Cardiac fibroblast (primary cell): ENCODE data around the gene SPNS2.
A peak's percentile ranks its signal among the peaks of the same experiment; 100 is the strongest.

Source experiments
- DNase-seq, 2 donors: peaks; one replicate each; pipeline versions ENCODE4 v3.0.0 to v3.0.0-alpha.2; 2010; ENCODE audit warnings: low read depth in 2 of 2
- H3K4me3 ChIP-seq, 2 donors: replicated peaks in 1 of 2; 1 replicate in 1 of 2; 2 replicates in 1 of 2; pipeline ENCODE4 v1.5.1; 2011; ENCODE audit warnings: low read depth in 2 of 2, low read length in 2 of 2, mild to moderate bottlenecking in 2 of 2, moderate library complexity in 1 of 2
- TF ChIP-seq, protein P1 (sequence below): IDR thresholded peaks from one replicate; pipeline ENCODE4 v1.5.1; 2011; ENCODE audit warnings: low read depth, mild to moderate bottlenecking, low read length, inconsistent platforms

The SPNS2 gene

DNA sequence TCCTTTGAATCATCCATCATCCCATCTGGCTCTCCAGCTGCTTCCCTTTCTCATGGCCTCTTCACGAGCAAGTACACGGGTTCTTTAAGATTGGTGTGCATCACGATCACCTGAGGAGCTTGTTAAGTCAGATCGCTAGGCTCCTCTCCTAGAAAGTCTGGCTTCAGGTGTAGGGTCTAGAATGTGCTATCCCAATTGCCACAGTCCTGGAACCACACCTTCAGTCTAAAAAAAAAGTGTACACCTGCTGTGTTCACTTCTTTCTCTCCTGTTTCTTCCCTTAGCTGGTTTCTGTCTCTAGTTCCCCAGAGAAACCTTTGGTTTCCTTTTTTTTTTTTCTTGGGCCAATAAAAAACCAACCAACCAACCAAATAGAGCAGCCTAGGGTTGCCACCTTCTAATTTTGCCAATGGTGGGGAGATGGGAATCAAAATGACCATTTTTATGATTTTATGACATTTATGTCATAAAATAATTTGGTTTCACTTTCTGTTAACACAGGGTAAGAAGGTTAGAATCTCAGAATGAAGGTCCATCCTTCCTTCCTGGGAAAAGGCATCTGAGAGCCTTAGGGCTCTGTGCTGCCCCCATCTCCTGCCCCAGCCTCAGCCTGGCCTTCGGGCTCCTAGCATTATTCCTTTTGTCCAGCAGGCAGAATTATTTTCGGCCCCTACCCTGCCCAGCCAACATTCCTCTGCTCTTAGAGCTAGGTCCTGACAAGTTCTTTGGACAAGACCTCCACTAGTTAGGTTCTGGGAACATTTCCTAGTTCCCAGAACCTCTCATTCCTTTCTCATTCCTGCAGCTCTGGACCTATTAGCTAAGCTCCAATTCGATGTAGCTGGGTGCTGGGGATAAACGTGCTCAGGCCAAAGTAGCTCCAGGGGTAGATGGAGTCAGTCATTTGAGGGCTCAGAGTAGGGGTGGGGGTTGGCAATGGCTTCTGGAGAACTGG is 63.6 kb downstream of the SPNS2 start:
- DNase-seq, result peak in 1 of 2 donors; percentile 44
- TF ChIP-seq, protein P1, sequence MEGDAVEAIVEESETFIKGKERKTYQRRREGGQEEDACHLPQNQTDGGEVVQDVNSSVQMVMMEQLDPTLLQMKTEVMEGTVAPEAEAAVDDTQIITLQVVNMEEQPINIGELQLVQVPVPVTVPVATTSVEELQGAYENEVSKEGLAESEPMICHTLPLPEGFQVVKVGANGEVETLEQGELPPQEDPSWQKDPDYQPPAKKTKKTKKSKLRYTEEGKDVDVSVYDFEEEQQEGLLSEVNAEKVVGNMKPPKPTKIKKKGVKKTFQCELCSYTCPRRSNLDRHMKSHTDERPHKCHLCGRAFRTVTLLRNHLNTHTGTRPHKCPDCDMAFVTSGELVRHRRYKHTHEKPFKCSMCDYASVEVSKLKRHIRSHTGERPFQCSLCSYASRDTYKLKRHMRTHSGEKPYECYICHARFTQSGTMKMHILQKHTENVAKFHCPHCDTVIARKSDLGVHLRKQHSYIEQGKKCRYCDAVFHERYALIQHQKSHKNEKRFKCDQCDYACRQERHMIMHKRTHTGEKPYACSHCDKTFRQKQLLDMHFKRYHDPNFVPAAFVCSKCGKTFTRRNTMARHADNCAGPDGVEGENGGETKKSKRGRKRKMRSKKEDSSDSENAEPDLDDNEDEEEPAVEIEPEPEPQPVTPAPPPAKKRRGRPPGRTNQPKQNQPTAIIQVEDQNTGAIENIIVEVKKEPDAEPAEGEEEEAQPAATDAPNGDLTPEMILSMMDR, result no peak
- no peak overlapping the region for H3K4me3 ChIP-seq

DNA sequence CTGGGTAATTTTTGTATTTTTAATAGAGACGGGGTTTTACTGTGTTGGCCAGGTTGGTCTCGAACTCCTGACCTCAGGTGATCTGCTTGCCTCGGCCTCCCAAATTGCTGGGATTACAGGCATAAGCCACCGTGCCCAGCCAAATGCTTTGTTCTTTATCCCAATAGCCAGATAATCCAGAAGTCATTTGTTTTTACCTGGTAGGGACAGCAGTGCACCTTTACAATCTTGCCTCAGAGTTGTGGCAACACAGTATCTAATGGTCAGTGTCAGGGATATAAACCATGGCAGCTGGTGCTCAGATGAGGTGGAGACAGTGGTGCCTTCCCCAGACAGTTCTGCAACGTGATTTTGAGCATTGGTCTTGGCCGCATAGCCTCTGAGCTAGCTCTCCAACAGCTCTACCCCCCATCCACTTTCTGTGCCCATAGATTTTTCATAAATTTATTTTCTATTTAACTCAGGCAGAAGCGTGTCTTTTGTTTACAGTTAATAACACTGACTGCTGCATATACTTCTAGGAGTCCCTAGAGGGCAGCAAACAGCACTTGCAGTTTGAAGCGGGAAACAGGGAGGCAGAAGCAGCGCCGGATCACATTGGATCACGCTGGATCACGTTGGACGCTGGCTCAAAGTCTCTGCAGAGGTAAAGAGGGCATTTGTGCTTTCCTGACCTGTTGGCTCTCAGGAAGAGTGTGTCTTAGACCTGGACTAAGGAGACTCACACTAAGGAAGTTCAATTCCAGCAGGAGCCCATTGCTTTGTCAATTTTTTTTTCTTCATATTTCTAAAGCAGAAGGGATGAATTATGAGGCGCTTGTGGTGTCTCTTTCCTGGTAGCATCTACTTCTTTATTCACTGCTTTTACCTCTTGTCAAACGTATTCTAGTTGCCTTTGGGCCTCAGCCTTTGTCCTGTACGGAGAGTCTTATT is 66.8 kb downstream of the SPNS2 start:
- TF ChIP-seq, protein P1, result peak; percentile 93
- H3K4me3 ChIP-seq, result no peak overlapping the region
- peak; percentile 84 to 87 for DNase-seq

DNA sequence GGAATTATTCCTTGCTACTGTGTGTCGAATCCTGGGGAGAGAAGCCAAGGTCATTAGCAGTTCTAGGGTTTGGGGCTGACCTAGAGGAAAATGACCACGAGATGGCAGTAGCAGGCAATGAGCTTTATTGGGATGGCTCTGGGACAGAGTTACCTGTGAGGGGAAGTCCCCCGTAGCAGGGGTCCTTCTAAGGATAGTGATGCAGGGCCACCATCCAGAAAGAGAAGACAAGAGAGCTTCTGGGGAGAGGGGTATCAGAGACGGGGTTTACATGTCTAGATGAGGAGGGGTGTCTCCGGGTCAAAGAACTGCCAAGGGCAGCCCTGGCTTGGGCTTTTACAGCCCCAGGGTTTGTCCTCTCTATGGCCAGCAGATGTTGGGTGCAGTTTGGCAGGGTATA is 68.1 kb downstream of the SPNS2 start:
- H3K4me3 ChIP-seq, result no peak overlapping the region
- TF ChIP-seq, protein P1, result peak; percentile 79
- DNase-seq, result peak; percentile 61 to 65

DNA sequence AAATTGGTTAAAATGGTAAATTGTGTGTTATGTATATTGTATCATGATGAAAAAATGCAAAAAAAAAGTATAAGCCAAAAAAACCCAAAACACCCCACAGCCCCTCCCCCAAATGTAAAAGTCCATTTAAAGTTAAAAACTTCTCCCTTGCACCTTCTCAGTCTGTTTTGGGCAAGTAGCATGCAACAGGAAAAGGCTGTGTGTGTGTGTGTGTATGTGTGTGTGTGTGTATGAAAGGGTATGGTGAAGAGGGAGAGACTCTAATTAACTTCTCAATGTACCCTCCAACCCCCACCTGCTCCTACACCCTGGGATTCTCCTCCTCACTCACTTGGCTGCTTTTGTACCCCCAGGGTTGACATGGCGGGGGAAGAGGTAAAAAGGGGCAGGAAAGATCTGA is 70.9 kb downstream of the SPNS2 start:
- H3K4me3 ChIP-seq, result no peak overlapping the region
- TF ChIP-seq, protein P1, result no peak

DNA sequence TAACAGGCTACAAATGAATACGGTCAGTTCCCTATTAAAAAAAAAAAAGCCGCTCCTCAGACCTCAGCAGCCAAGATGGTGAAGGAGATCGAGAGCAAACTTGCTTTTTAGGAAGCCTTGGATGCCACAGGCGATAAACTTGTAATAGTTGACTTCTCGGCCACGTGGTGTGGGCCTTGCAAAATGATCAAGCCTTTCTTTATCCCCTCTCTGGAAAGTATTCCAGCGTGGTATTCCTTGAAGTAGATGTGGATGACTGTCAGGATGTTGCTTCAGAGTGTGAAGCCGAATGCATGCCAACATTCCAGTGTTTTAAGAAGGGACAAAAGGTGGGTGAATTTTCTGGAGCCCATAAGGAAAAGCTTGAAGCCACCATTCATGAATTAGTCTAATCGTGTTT is 73.5 kb downstream of the SPNS2 start:
- no peak overlapping the region for H3K4me3 ChIP-seq
- no peak for DNase-seq
- TF ChIP-seq, protein P1, result no peak

More for the DNA sequence above, 70.9 kb downstream of the SPNS2 start:
- DNase-seq, result peak in 1 of 2 donors; percentile 17

DNA sequence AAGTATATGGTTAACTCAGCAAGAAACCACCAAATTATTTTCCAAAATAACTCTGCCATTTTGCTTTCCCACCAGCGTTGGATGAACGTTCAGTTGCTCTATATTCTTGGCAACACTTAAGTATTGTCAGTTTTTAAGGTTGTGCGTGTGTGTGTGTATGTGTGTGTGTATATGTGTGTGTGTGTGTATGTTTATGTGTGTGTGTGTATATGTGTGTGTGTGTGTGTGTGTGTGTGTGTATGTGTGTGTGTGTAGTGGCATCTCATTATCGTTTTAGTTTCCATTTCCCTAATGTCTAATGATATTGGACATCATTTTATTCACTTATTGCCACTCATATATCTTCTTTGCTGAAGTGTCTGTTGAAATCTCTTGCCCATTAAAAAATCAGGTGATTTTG is 74.4 kb downstream of the SPNS2 start:
- DNase-seq, result no peak
- H3K4me3 ChIP-seq, result no peak overlapping the region
- TF ChIP-seq, protein P1, result no peak
